IMR-90 (cell line): Measurements from ENCODE around the gene SRBD1. TPM values are rescaled to one million over a fixed set of nuclear protein-coding genes. Genes with fewer than 3 reads are reported as not detected.

Experiments
- ATAC-seq: fragments of 200-7000 bp; cut with Tn5 transposase; 2 replicates; pipeline ENCODE4 v1.9.1; 2020; ENCODE audit warnings: low read depth, mild to moderate bottlenecking, moderate library complexity
- BruUV-seq: library from RNA; stranded (reverse); fragments of 400-500 nt; replicated peaks from 2 replicates; lab custom pipeline; 2021; lab: Mats Ljungman, UMichigan
- CTCF ChIA-PET: fragments of 300-600 bp; formaldehyde crosslinking; extraction: SDS; loops from one replicate; lab custom pipeline; 2021; ENCODE audit warnings: antibody characterized with exemption; lab: Yijun Ruan, JAX
- POLR2A ChIA-PET: fragments of 300-600 bp; sonication (Branson Sonifier 250); formaldehyde crosslinking; loops from one replicate; lab custom pipeline; 2022; ENCODE audit warnings: antibody characterized with exemption; ENCODE audit not compliant: unreplicated experiment; lab: Charles Lee
- DNase-seq: peaks from one replicate; pipeline ENCODE4 v3.0.0; 2013
- H2AFZ ChIP-seq: replicated peaks from 2 replicates; pipeline ENCODE3; 2013; ENCODE audit warnings: low read length, mild to moderate bottlenecking; ENCODE audit not compliant: poor library complexity
- H2AK5ac ChIP-seq: 2 replicates; pipeline ENCODE4 v1.6.1; 2013; ENCODE audit warnings: low read depth, low read length, inconsistent platforms
- H2AK9ac ChIP-seq: replicated peaks from 2 replicates; pipeline ENCODE3; 2013; ENCODE audit warnings: mild to moderate bottlenecking, low read depth, low read length, moderate library complexity; ENCODE audit not compliant: poor library complexity
- H2BK120ac ChIP-seq: 2 replicates; pipeline ENCODE4 v1.6.1; 2013; ENCODE audit warnings: low read depth, low read length, inconsistent platforms
- H2BK15ac ChIP-seq: 3 replicates; pipeline ENCODE4 v1.6.1; 2013; ENCODE audit warnings: low read depth, low read length, inconsistent platforms
- H2BK20ac ChIP-seq: 2 replicates; pipeline ENCODE4 v1.6.1; 2013; ENCODE audit warnings: low read depth, mild to moderate bottlenecking, inconsistent platforms, low read length, moderate library complexity
- H2BK5ac ChIP-seq: 2 replicates; pipeline ENCODE4 v1.6.1; 2013; ENCODE audit warnings: mild to moderate bottlenecking, low read depth, low read length, inconsistent platforms; ENCODE audit not compliant: poor library complexity, severe bottlenecking
- H3K14ac ChIP-seq: replicated peaks from 2 replicates; pipeline ENCODE4 v1.6.1; 2013; ENCODE audit warnings: low read depth, low read length, inconsistent platforms
- H3K18ac ChIP-seq: 2 replicates; pipeline ENCODE4 v1.6.1; 2013; ENCODE audit warnings: low read depth, low read length, control low read depth
- H3K23ac ChIP-seq: 2 replicates; pipeline ENCODE4 v1.6.1; 2013; ENCODE audit warnings: low read depth, low read length, inconsistent platforms
- H3K27ac ChIP-seq: 2 replicates; pipeline ENCODE4 v1.5.1; 2013; ENCODE audit warnings: mild to moderate bottlenecking, control low read depth, low read length; ENCODE audit not compliant: insufficient read depth
- H3K27me3 ChIP-seq: 2 replicates; pipeline ENCODE4 v1.6.1; 2013; ENCODE audit warnings: low read length; ENCODE audit not compliant: control insufficient read depth, insufficient read depth
- H3K36me3 ChIP-seq: 2 replicates; pipeline ENCODE4 v1.6.1; 2013; ENCODE audit warnings: low read length, mixed read lengths; ENCODE audit not compliant: control insufficient read depth, insufficient read depth
- H3K4ac ChIP-seq: 2 replicates; pipeline ENCODE4 v1.6.1; 2013; ENCODE audit warnings: low read depth, low read length, inconsistent platforms
- H3K4me1 ChIP-seq: 2 replicates; pipeline ENCODE4 v1.6.1; 2013; ENCODE audit warnings: low read length, mixed read lengths; ENCODE audit not compliant: control insufficient read depth, insufficient read depth
- H3K4me2 ChIP-seq: 2 replicates; pipeline ENCODE4 v1.6.1; 2013; ENCODE audit warnings: low read depth, mild to moderate bottlenecking, control low read depth, low read length, moderate library complexity
- H3K4me3 ChIP-seq: 2 replicates; pipeline ENCODE4 v1.5.1; 2013; ENCODE audit warnings: low read depth, mild to moderate bottlenecking, control low read depth, low read length, moderate library complexity; ENCODE audit not compliant: insufficient read depth
- H3K56ac ChIP-seq: 2 replicates; pipeline ENCODE4 v1.6.1; 2013; ENCODE audit warnings: low read length, inconsistent platforms; ENCODE audit not compliant: insufficient read depth; ENCODE audit errors: extremely low read depth
- H3K79me1 ChIP-seq, 2 experiments: 2 replicates each; pipeline ENCODE4 v1.6.1; 2013; ENCODE audit warnings: low read length in 2 of 2, inconsistent platforms in 1 of 2, low read depth in 1 of 2
- H3K9ac ChIP-seq: 2 replicates; pipeline ENCODE4 v1.6.1; 2013; ENCODE audit warnings: low read depth, low read length, control low read depth
- H3K9me1 ChIP-seq: 2 replicates; pipeline ENCODE4 v1.6.1; 2013; ENCODE audit warnings: low read length, inconsistent platforms; ENCODE audit not compliant: insufficient read depth
- H3K9me3 ChIP-seq: 2 replicates; pipeline ENCODE4 v1.6.1; 2013; ENCODE audit warnings: low read length; ENCODE audit not compliant: control insufficient read depth, insufficient read depth
- H4K20me1 ChIP-seq: 2 replicates; pipeline ENCODE4 v1.6.1; 2013; ENCODE audit warnings: low read length, inconsistent platforms; ENCODE audit not compliant: insufficient read depth
- H4K5ac ChIP-seq: 2 replicates; pipeline ENCODE4 v1.6.1; 2013; ENCODE audit warnings: mild to moderate bottlenecking, low read depth, low read length, control low read depth
- H4K8ac ChIP-seq, 2 experiments: 2 replicates each; pipeline ENCODE4 v1.6.1; 2013; ENCODE audit warnings: low read depth in 2 of 2, low read length in 2 of 2, control low read depth in 1 of 2, inconsistent platforms in 1 of 2
- H4K91ac ChIP-seq: 2 replicates; pipeline ENCODE4 v1.6.1; 2013; ENCODE audit warnings: low read depth, low read length, inconsistent platforms; ENCODE audit not compliant: insufficient read depth
- CEBPB ChIP-seq: IDR thresholded peaks from 2 replicates; pipeline ENCODE4 v1.6.1; 2012; ENCODE audit warnings: low read depth, low read length, improper control_type of control experiment
- CHD1 ChIP-seq: IDR thresholded peaks from 2 replicates; pipeline ENCODE4 v1.6.1; 2012; ENCODE audit warnings: low read depth, low read length, improper control_type of control experiment
- CTCF ChIP-seq: conservative IDR thresholded peaks from 2 replicates; pipeline ENCODE4 v1.5.1; 2012; ENCODE audit warnings: mild to moderate bottlenecking, low read depth, low read length, improper control_type of control experiment
- ELK1 ChIP-seq: fragments of 150-350 bp; IDR thresholded peaks from 2 replicates; pipeline ENCODE4 v1.6.1; 2016; ENCODE audit warnings: low read depth, mild to moderate bottlenecking, low read length, moderate library complexity, borderline replicate concordance
- FOS ChIP-seq: fragments of 150-350 bp; IDR thresholded peaks from 2 replicates; pipeline ENCODE4 v1.6.1; 2016; ENCODE audit warnings: low read depth, low read length
- MAFK ChIP-seq: IDR thresholded peaks from 2 replicates; pipeline ENCODE4 v1.6.1; 2012; ENCODE audit warnings: low read depth, low read length, improper control_type of control experiment
- MAZ ChIP-seq: IDR thresholded peaks from 2 replicates; pipeline ENCODE4 v1.6.1; 2012; ENCODE audit warnings: low read depth, mild to moderate bottlenecking, low read length, improper control_type of control experiment, moderate library complexity, borderline replicate concordance
- MXI1 ChIP-seq: IDR thresholded peaks from 2 replicates; pipeline ENCODE4 v1.6.1; 2012; ENCODE audit warnings: low read depth, mild to moderate bottlenecking, low read length, moderate library complexity, borderline replicate concordance
- NFE2L2 ChIP-seq: fragments of 150-350 bp; IDR thresholded peaks from 2 replicates; pipeline ENCODE4 v1.6.1; 2016; ENCODE audit warnings: low read depth, mild to moderate bottlenecking, low read length
- POLR2A ChIP-seq: IDR thresholded peaks from 2 replicates; pipeline ENCODE4 v1.6.1; 2012; ENCODE audit warnings: mild to moderate bottlenecking, low read depth, low read length
- RAD21 ChIP-seq: IDR thresholded peaks from 2 replicates; pipeline ENCODE4 v1.6.1; 2012; ENCODE audit warnings: low read length, improper control_type of control experiment
- RCOR1 ChIP-seq: IDR thresholded peaks from 2 replicates; pipeline ENCODE4 v1.6.1; 2012; ENCODE audit warnings: mild to moderate bottlenecking, low read length, improper control_type of control experiment; ENCODE audit not compliant: insufficient replicate concordance
- RFX5 ChIP-seq: IDR thresholded peaks from 2 replicates; pipeline ENCODE4 v1.8.0; 2012; ENCODE audit warnings: low read depth, mild to moderate bottlenecking, low read length, moderate library complexity
- USF2 ChIP-seq: fragments of 150-350 bp; IDR thresholded peaks from 2 replicates; pipeline ENCODE4 v1.6.1; 2017; ENCODE audit warnings: mild to moderate bottlenecking, antibody characterized with exemption, low read length, low read depth
- WGBS, 2 experiments: methylation state at CpG; one replicate each; pipeline versions ENCODE4 v1.1.5 to v1.1.7; 2013; ENCODE audit warnings: missing lambda C conversion rate in 2 of 2; ENCODE audit not compliant: insufficient read length in 1 of 2; ENCODE audit errors: extremely low coverage in 2 of 2; 5-methylcytosine and 5-hydroxymethylcytosine counted together
- dilution Hi-C: fragments of 300-500 bp; cut with HindIII; formaldehyde crosslinking; loops from one replicate; pipeline ENCODE4 v1.14.3; 2018; ENCODE audit warnings: low sequenced_read_pairs; ENCODE audit not compliant: unreplicated experiment
- in situ Hi-C: fragments of 300-500 bp; cut with MboI; formaldehyde crosslinking; loops from 3 replicates; pipeline ENCODE4 v1.14.3; 2019; ENCODE audit warnings: low sequenced_read_pairs, inconsistent platforms, mixed read lengths
- intact Hi-C: fragments of 100-400 bp; cut with micrococcal nuclease; formaldehyde crosslinking; loops from 2 replicates; pipeline ENCODE4 v1.10.0; 2022
- polyA plus RNA-seq, 3 experiments: library from polyadenylated mRNA; depleted of rRNA; stranded (reverse); fragments of >200 nt; gene quantifications; 2 replicates each; pipeline ENCODE4 v1.2.3, GENCODE V29; 2012; ENCODE audit warnings: low replicate concordance in 1 of 3
- total RNA-seq: library from RNA; depleted of rRNA; stranded (reverse); fragments of >200 nt; gene quantifications from 2 replicates; pipeline ENCODE4 v1.2.3, GENCODE V29; 2012

The SRBD1 gene
- total and polyA plus RNA-seq, 2 of the 4 experiments (the other 2 are of a cell fraction), result 3.5 to 14.7 TPM

- Histone ChIP-seq H2BK5ac (no peak overlapping the region), H3K4me3 (no peak overlapping the region), H4K20me1 (no peaks in the 10 kb centered on the region), H4K91ac (no peak overlapping the region), H3K9ac (no peak overlapping the region), H3K36me3 (no peaks in the 10 kb centered on the region), H3K79me1 (0 out of 4 replicates have a peak, but pooled peaks cover 0 to 3% of the 10 kb centered on the region in 2 experiments), H2BK20ac (no peak overlapping the region), H2AK9ac (no peak overlapping the region), H4K8ac (no peak overlapping the region), H2AFZ (no peak overlapping the region), H3K56ac (no peak overlapping the region), H3K4me2 (no peak overlapping the region), H3K9me3 (no peaks in the 10 kb centered on the region), H2BK120ac (no peak overlapping the region), H3K27ac (no peak overlapping the region), H3K18ac (no peak overlapping the region), H3K14ac (no peak overlapping the region), H3K4ac (no peak overlapping the region), H3K27me3 (no peaks in the 10 kb centered on the region), H3K23ac (no peak overlapping the region), H2BK15ac (no peak overlapping the region), H3K4me1 (no peaks in the 10 kb centered on the region), H2AK5ac (no peak overlapping the region), H4K5ac (no peak overlapping the region), H3K9me1 (no peaks in the 10 kb centered on the region; the same call in 1 of the 2 replicates)
- dilution Hi-C loops (no loop called here), in situ Hi-C loops (no loop called here), intact Hi-C loops (no loop called here)
- ChIA-PET CTCF (interaction anchor here (0.8 kb wide), 1 partner anchor 28 kb away, joined by 3 read pairs; no protein-coding TSS in a partner anchor), POLR2A (no interaction called here)
- no CpG with 5 or more reads among the region's 5 CpGs for WGBS, 2 experiments
- ATAC-seq, result no peak
- TF ChIP-seq FOS (no peak), MXI1 (no peak), MAFK (no peak), RFX5 (no peak), RCOR1 (no peak), ELK1 (no peak), POLR2A (no peak), USF2 (no peak), MAZ (no peak), CHD1 (no peak), CEBPB (no peak), NFE2L2 (no peak), RAD21 (no peak), CTCF (no peak)
- DNase-seq, result no peak
- no TSS peak for BruUV-seq
Measured at GRCh38 chr2:45457211-45457945, 153.7 kb downstream of the SRBD1 start.
